ENCODE data around the gene SLCO3A1. TPM values are rescaled to one million over a fixed set of nuclear protein-coding genes. Genes with fewer than 3 reads are reported as not detected.

SLCO3A1 gene
- total RNA-seq, 4 donors from 2014 or later: 12.1 to 22.3 (median 13.5) TPM

DNA sequence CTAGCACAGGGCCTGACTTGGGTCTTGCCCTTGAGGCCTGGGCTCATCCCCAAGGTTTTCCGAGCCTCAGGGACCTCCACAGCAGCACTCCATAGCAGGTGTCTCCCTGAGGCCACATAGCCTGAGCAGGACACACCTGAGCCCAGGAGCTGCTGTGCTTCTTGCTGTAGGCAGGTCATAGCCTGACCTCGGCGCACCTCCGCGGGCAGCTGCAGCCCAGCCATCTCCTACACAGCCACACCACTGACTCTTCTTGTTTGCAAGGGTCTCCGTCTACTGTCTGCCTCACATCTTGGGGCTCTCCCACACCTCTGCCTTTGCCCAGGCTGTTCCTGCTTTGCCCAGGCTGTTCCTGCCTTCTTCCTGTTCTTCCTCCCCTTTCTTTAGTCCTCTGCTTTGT lies 224.8 kb downstream of the SLCO3A1 start:
- TF ChIP-seq, protein P1, sequence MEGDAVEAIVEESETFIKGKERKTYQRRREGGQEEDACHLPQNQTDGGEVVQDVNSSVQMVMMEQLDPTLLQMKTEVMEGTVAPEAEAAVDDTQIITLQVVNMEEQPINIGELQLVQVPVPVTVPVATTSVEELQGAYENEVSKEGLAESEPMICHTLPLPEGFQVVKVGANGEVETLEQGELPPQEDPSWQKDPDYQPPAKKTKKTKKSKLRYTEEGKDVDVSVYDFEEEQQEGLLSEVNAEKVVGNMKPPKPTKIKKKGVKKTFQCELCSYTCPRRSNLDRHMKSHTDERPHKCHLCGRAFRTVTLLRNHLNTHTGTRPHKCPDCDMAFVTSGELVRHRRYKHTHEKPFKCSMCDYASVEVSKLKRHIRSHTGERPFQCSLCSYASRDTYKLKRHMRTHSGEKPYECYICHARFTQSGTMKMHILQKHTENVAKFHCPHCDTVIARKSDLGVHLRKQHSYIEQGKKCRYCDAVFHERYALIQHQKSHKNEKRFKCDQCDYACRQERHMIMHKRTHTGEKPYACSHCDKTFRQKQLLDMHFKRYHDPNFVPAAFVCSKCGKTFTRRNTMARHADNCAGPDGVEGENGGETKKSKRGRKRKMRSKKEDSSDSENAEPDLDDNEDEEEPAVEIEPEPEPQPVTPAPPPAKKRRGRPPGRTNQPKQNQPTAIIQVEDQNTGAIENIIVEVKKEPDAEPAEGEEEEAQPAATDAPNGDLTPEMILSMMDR (IDR thresholded peaks at IDR 0.05; ENCODE audit: low read depth): no peak

DNA sequence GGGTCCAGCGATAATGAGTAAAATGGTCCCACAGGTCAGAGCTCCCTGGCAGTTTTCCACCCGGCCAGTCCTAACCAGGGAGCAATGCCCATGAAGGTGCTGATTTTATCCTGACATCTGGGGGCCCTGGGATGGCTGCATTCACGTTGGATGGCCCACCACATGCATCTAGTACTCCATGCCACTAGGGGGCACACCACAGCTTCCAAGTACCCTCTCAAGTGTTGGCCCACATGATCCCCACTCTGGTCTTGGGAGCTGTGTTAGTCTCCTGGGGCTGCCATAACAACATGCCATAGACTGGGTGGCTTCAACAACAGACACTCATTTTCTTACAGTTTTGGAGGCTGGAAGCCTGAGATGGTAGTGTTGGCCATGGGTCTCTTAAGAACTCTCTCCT lies 225.5 kb downstream of the SLCO3A1 start:
- TF ChIP-seq, protein P1 (IDR thresholded peaks at IDR 0.05; ENCODE audit: low read depth): no peak

DNA sequence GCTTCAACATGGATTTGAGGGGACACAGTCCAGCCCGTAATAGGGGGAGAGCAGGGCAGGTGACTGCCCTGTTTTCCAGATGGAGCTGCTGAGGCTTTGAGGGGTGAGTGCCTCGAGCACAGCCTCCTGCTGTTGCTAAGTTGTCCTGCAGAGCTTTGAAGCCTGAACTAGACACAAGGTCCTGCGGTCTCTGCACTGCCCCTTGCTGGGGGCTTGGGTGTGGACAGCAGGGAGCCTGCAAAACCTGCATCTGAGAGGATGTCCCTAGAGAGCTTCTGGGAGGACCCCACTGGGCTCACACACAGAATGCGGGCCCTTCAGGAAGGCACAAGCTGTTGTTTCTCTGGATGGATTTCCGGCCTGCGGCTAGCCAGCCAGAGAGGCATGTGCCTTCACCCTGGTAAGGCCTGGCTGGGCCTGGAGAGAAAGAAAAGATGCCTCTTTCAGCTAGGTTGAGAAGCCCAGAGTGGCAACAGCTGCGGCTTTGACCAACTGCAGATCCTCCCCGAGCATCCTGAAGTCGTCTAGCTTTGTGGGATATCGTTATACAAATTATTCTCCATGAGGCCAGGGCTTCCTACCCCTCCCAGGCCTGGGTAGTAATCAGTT lies 226.2 kb downstream of the SLCO3A1 start:
- TF ChIP-seq, protein P1 (IDR thresholded peaks at IDR 0.05; ENCODE audit: low read depth): no peak

DNA sequence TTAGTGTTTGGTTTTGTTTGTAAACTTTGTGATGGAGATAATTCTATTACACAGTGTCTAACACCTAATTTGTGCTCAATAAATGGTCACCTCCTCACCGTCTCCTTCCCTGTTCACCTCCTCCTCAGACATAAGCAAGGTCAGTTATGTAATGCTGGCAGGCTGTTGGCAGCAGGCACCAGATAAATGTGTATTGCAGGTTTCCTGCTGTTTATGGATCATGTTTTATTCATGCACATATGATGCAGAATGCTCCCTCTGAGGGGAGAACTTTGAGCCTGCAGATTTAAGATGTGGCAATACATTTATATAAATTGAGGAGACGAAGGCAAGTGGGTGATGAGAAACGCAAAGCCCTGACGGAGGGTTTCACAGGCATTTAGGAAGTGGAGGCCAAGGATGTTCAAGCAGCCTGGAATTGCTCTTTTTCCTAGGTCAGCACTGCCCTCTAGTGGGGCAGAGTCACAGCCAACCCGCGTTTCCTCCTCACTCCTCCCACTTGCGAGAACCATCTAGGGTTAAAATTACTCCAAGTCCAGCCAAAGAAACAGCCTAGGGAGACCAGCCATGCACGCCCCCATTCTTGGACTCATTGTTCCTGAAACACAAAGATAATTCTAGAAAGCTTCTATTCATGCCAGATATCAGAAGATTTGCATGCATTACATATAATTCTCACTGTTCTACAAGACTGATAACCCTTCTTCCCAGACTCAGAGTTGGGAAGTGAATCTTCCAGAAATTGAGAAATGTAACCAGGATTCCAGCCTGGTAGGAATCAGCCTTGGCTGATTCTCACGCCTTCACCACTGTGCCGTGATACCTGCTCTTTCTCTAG lies 228.7 kb downstream of the SLCO3A1 start:
- TF ChIP-seq, protein P1 (IDR thresholded peaks at IDR 0.05; ENCODE audit: low read depth): no peak

DNA sequence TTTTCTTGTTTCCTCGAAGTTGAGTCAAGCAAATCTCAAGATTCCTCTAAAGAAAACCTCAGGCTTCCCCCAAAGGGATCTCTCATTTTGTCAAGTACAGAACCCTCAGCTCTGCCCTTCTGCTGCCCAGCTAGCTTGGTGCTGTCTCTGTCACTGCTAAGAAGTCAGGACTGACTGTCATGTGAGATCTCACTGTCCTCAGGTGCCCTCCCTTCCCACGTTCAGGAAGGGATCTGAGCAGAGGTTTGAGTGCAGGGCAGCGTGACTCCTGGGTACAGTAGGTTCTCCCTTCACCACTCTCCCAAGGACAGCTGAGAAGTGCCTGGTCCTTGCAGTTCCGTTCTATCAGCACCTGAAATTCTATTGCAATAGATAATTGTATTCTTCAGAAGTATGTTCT lies 229.7 kb downstream of the SLCO3A1 start:
- TF ChIP-seq, protein P1 (IDR thresholded peaks at IDR 0.05; ENCODE audit: low read depth): no peak

DNA sequence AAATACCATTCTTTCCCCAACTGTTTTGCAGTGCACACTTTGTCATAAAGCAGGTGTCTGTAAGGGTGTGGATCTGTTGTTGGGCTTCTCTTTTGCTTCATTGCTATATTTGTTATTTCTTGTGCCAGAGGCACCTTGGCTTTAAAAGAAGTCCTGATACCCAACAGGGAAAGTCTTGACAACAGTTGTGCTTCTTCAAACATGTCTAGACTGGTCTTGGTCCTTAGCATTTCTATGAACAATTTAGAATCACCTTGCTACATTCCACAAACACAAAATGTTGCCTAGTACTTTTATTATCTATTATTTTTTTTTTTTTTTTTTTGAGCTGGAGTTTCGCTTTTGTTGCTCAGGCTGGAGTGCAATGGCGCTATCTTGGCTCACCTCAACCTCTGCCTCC lies 233.7 kb downstream of the SLCO3A1 start:
- TF ChIP-seq, protein P1 (IDR thresholded peaks at IDR 0.05; ENCODE audit: low read depth): no peak

GRCh38 chr15:92091155-92091734 lies 237.7 kb downstream of the SLCO3A1 start:
- TF ChIP-seq, protein P1 (IDR thresholded peaks at IDR 0.05; ENCODE audit: low read depth): no peak

Measured in subcutaneous adipose tissue (tissue), 4 donors.